ENCODE measurements around the gene ELAPOR2.

The ELAPOR2 gene

GRCh38 chr7:87013136-87013839 lies 46.2 kb downstream of the ELAPOR2 start:
- H3K4me2 ChIP-seq (ENCODE audit: low read length): no peak overlapping the region
- no CpG with 5 or more reads among the region's 3 CpGs for WGBS (ENCODE audit: extremely low coverage, insufficient coverage, insufficient read length)
- DNase-seq: no peak
- H3K36me3 ChIP-seq (ENCODE audit: control insufficient read depth in 1 of 2, insufficient read depth in 2 of 2, low read length in 2 of 2): no peaks in the 10 kb centered on the region
- H3K27me3 ChIP-seq (ENCODE audit: insufficient read depth, low read length): no peaks in the 10 kb centered on the region
- no peak overlapping the region for H2AK5ac ChIP-seq (ENCODE audit: low read length)
- H3K4ac ChIP-seq (ENCODE audit: low read depth, low read length): no peak overlapping the region
- H4K12ac ChIP-seq (ENCODE audit: low read depth, low read length): no peak overlapping the region
- H2BK12ac ChIP-seq (ENCODE audit: low read length): no peak overlapping the region
- H3K27ac ChIP-seq (ENCODE audit: low read depth, low read length): no peak overlapping the region
- H4K8ac ChIP-seq (ENCODE audit: low read depth, low read length): no peak overlapping the region
- H2BK5ac ChIP-seq (ENCODE audit: low read depth, low read length, poor library complexity): no peak overlapping the region
- no peak overlapping the region for H3K9ac ChIP-seq (ENCODE audit: low read length)
- no peak overlapping the region for H2AFZ ChIP-seq (ENCODE audit: insufficient read depth, low read length, poor library complexity)
- H3K79me2 ChIP-seq (ENCODE audit: control insufficient read depth, insufficient read depth, low read length, poor library complexity): no peaks in the 10 kb centered on the region
- no peak overlapping the region for H3K4me3 ChIP-seq (ENCODE audit: low read depth, low read length)
- no peak overlapping the region for H2BK120ac ChIP-seq (ENCODE audit: insufficient read depth, low read length, poor library complexity)
- H4K91ac ChIP-seq (ENCODE audit: low read depth, low read length): no peak overlapping the region
- no peaks in the 10 kb centered on the region for H3K9me3 ChIP-seq (ENCODE audit: insufficient read depth, low read depth, low read length)
- H3K4me1 ChIP-seq (ENCODE audit: control insufficient read depth in 1 of 2, insufficient read depth in 2 of 2, low read length in 2 of 2): no peaks in the 10 kb centered on the region
- no peak overlapping the region for H3K14ac ChIP-seq (ENCODE audit: low read length)
- no peaks in the 10 kb centered on the region for H3K79me1 ChIP-seq (ENCODE audit: low read length)
- no peak overlapping the region for H3K23ac ChIP-seq (ENCODE audit: low read length)
- no peak overlapping the region for H3K18ac ChIP-seq (ENCODE audit: low read length)
